C4-2B (cell line): ENCODE data around the gene GMDS.

ENCODE experiments used
- ZFX ChIP-seq: fragments of 450-650 bp; IDR thresholded peaks from 2 replicates; pipeline ENCODE4 v1.6.1; 2017
- TF ChIP-seq, protein P1 (sequence below): fragments of 450-650 bp; conservative IDR thresholded peaks from 2 replicates; pipeline ENCODE4 v1.5.1; 2017; ENCODE audit warnings: mild to moderate bottlenecking

DNA sequence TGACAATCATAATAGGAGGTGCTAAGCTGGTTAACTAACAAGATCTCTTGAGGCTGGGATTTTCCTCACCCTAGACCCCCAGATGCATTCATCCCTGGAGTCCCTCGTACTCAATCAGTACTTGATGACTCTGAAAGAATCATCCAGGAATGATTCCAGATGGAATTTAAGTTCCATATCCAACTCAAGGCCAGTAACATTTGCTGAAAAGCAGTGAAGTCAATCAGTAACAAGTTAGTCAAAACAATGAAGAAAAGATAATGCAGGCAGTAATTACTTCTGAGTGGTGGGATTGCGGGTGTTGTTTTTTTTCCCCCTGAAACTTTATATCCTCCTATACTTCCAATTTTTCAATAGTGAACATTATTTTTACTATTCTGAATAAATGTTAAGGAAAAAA, 18.6 kb downstream of the GMDS start:
- TF ChIP-seq, protein P1, sequence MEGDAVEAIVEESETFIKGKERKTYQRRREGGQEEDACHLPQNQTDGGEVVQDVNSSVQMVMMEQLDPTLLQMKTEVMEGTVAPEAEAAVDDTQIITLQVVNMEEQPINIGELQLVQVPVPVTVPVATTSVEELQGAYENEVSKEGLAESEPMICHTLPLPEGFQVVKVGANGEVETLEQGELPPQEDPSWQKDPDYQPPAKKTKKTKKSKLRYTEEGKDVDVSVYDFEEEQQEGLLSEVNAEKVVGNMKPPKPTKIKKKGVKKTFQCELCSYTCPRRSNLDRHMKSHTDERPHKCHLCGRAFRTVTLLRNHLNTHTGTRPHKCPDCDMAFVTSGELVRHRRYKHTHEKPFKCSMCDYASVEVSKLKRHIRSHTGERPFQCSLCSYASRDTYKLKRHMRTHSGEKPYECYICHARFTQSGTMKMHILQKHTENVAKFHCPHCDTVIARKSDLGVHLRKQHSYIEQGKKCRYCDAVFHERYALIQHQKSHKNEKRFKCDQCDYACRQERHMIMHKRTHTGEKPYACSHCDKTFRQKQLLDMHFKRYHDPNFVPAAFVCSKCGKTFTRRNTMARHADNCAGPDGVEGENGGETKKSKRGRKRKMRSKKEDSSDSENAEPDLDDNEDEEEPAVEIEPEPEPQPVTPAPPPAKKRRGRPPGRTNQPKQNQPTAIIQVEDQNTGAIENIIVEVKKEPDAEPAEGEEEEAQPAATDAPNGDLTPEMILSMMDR = no peak
- no peak for TF ChIP-seq ZFX
